WTC11 (cell line): ENCODE data around the gene AGAP1. TPM values are rescaled to one million over a fixed set of nuclear protein-coding genes. Genes with fewer than 3 reads are reported as not detected.

Experiments
- ATF3 ChIP-seq: sonication (generic); formaldehyde crosslinking; conservative IDR thresholded peaks from 2 replicates; pipeline ENCODE4 v1.8.1; 2022; ENCODE audit warnings: mild to moderate bottlenecking, missing genetic modification reagents
- E2F1 ChIP-seq: sonication (generic); formaldehyde crosslinking; IDR thresholded peaks from 2 replicates; pipeline ENCODE4 v1.8.0; 2022; ENCODE audit warnings: mild to moderate bottlenecking, missing genetic modification reagents
- E2F5 ChIP-seq: sonication (generic); formaldehyde crosslinking; IDR thresholded peaks from 2 replicates; pipeline ENCODE4 v1.8.1; 2022; ENCODE audit warnings: mild to moderate bottlenecking, moderate library complexity, missing genetic modification reagents
- HMGXB4 ChIP-seq: sonication (generic); formaldehyde crosslinking; IDR thresholded peaks from 2 replicates; pipeline ENCODE4 v1.8.1; 2023; ENCODE audit warnings: mild to moderate bottlenecking, moderate library complexity, missing genetic modification reagents
- JAZF1 ChIP-seq: fragments of 250-450 bp; sonication (Bioruptor Pico); IDR thresholded peaks from 2 replicates; pipeline ENCODE4 v1.9.0; 2021; ENCODE audit warnings: moderate library complexity, mild to moderate bottlenecking, inconsistent platforms
- KAT7 ChIP-seq: sonication (generic); formaldehyde crosslinking; IDR thresholded peaks from 2 replicates; pipeline ENCODE4 v1.8.1; 2023; ENCODE audit warnings: missing genetic modification reagents, mild to moderate bottlenecking, borderline replicate concordance
- MYBL2 ChIP-seq: sonication (generic); formaldehyde crosslinking; IDR thresholded peaks from 2 replicates; pipeline ENCODE4 v1.8.1; 2023; ENCODE audit warnings: mild to moderate bottlenecking, moderate library complexity, missing genetic modification reagents
- PRDM15 ChIP-seq: sonication (generic); formaldehyde crosslinking; IDR thresholded peaks from 2 replicates; pipeline ENCODE4 v1.8.0; 2022; ENCODE audit warnings: missing genetic modification reagents
- SMAD3 ChIP-seq: sonication (generic); formaldehyde crosslinking; IDR thresholded peaks from 2 replicates; pipeline ENCODE4 v1.8.0; 2022; ENCODE audit warnings: missing genetic modification reagents, mild to moderate bottlenecking, borderline replicate concordance
- STAT6 ChIP-seq: sonication (generic); formaldehyde crosslinking; conservative IDR thresholded peaks from 2 replicates; pipeline ENCODE4 v1.8.1; 2023; ENCODE audit warnings: mild to moderate bottlenecking, low read depth, missing genetic modification reagents, moderate library complexity
- USF2 ChIP-seq: sonication (generic); formaldehyde crosslinking; IDR thresholded peaks from 2 replicates; pipeline ENCODE4 v1.8.1; 2023; ENCODE audit warnings: mild to moderate bottlenecking, missing genetic modification reagents, moderate library complexity
- ZNF232 ChIP-seq: sonication (generic); formaldehyde crosslinking; IDR thresholded peaks from 2 replicates; pipeline ENCODE4 v1.8.0; 2022; ENCODE audit warnings: mild to moderate bottlenecking, missing genetic modification reagents
- ZNF263 ChIP-seq: sonication (generic); formaldehyde crosslinking; IDR thresholded peaks from 2 replicates; pipeline ENCODE4 v1.8.1; 2022; ENCODE audit warnings: low read depth, mild to moderate bottlenecking, moderate library complexity, missing genetic modification reagents
- ZNF423 ChIP-seq: fragments of 250-450 bp; sonication (Bioruptor Pico); IDR thresholded peaks from 2 replicates; pipeline ENCODE4 v2.1.2; 2022; ENCODE audit warnings: mild to moderate bottlenecking, moderate library complexity
- ZNF425 ChIP-seq: fragments of 250-450 bp; sonication (Bioruptor Pico); conservative IDR thresholded peaks from 2 replicates; pipeline ENCODE4 v1.9.0; 2021; ENCODE audit warnings: mild to moderate bottlenecking
- total RNA-seq: library from RNA; stranded (reverse); gene quantifications from 3 replicates; pipeline ENCODE4 v1.2.3, GENCODE V29; 2021

Gene AGAP1
- total RNA-seq, 1 experiment from 2014 or later = 49.3 TPM

- TF ChIP-seq ZNF425 (no peak), SMAD3 (no peak), PRDM15 (CRISPR knock-in tag) (no peak), MYBL2 (CRISPR knock-in tag) (no peak), HMGXB4 (CRISPR knock-in tag) (no peak), ATF3 (no peak), E2F5 (CRISPR knock-in tag) (no peak), JAZF1 (CRISPR knock-in tag) (no peak), ZNF263 (CRISPR knock-in tag) (no peak), ZNF423 (CRISPR knock-in tag) (no peak), E2F1 (CRISPR knock-in tag) (no peak), USF2 (CRISPR knock-in tag) (no peak), ZNF232 (CRISPR knock-in tag) (no peak), KAT7 (CRISPR knock-in tag) (no peak), STAT6 (CRISPR knock-in tag) (no peak)
Measured at GRCh38 chr2:236061497-236061896, 567.7 kb downstream of the AGAP1 start (continued).
